ENCODE data around the gene TMEM184C. TPM values are rescaled to one million over a fixed set of nuclear protein-coding genes. Genes with fewer than 3 reads are reported as not detected.

Gene TMEM184C
- total and polyA plus RNA-seq, 2 donors (not counting 1 experiment from before 2014, with no cell fraction given): 4.9 to 27.5 TPM

DNA sequence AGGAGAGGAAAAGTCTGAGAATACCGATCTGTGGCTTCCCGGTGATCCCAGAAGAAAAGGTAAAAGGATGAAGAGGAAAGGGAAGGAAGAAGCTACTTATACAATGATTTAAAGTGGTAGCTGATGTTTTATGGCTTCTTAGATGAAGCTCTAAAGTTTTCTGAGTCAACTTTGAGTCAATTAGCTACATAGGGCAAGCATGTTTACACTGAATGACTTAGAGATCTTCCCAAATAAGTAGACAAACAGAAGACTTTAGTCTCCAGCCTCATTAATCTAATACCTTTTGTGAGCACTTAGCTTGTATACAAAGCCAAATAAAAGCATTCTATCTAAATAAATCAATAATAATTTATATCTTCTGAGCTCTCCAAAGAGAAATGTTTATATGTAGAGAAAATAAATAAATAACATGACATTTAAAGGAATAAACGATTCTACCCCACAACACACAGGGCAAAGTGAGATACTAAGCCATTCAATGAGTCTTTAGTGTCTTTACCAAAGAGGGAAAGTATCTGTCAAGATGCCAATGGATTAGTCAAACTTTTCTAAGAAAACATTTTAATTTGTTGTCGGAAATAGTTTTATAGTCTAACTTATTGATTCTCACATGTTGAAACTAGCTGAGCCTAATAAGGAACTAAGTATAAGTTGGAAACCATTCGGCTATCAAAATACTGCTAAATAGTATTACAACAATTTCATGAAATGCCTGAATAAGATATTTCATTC is 46.0 kb upstream of the TMEM184C start:
- H3K4me2 ChIP-seq (replicated peaks; ENCODE audit: low read depth, low read length, poor library complexity, severe bottlenecking): no peak overlapping the region
- no peaks in the 10 kb centered on the region for H4K20me1 ChIP-seq (ENCODE audit: control insufficient read depth, insufficient read depth, low read length, poor library complexity, severe bottlenecking)
- Mint-ChIP-seq H3K9me3 (ENCODE audit: insufficient read depth) (no peaks in the 10 kb centered on the region), H3K27ac (no peak overlapping the region), H3K4me3 (no peak overlapping the region), H3K27me3 (peaks cover 9% of the 10 kb centered on the region), H3K4me1 (no peaks in the 10 kb centered on the region)
- no peak overlapping the region for H3K9ac ChIP-seq (ENCODE audit: low read length)
- POLR2A ChIA-PET: no interaction called here
- CTCF ChIA-PET: no interaction called here
- no peaks in the 10 kb centered on the region for H3K36me3 ChIP-seq (replicated peaks in 1 of 2; ENCODE audit: control extremely low read depth in 1 of 2, control insufficient read depth in 1 of 2, extremely low read depth in 1 of 2, insufficient read depth in 2 of 2, low read length in 1 of 2)
- TF ChIP-seq EZH2 (IDR thresholded peaks at IDR 0.05; ENCODE audit: borderline replicate concordance, insufficient read depth, low read depth, low read length, poor library complexity, severe bottlenecking) (no peak), CTCF (IDR thresholded peaks at IDR 0.05) (no peak)
- H2AFZ ChIP-seq (ENCODE audit: insufficient read depth, low read depth, low read length, poor library complexity, severe bottlenecking): no peak overlapping the region
- no peaks in the 10 kb centered on the region for H3K4me1 ChIP-seq (ENCODE audit: control insufficient read depth in 2 of 2, insufficient read depth in 2 of 2, low read length in 2 of 2)
- intact Hi-C loops (cut with micrococcal nuclease): no loop called here
- 53% methylated on average over 2 of the region's 5 CpGs for WGBS (ENCODE audit: insufficient coverage)
- DNase-seq (no peak), ATAC-seq (ENCODE audit: low read depth) (no peak)
- peaks cover 0 to 4% (median 0%) of the 10 kb centered on the region in 3 donors for H3K9me3 ChIP-seq (ENCODE audit: control extremely low read depth in 1 of 3, control insufficient read depth in 2 of 3, insufficient read depth in 1 of 3, low read length in 2 of 3)
- H3K79me2 ChIP-seq (ENCODE audit: control insufficient read depth, insufficient read depth, low read length): no peaks in the 10 kb centered on the region
- H3K27me3 ChIP-seq (replicated peaks in 1 of 4; ENCODE audit: control extremely low read depth in 1 of 4, control insufficient read depth in 3 of 4, insufficient read depth in 4 of 4, low read length in 3 of 4): peaks cover 0 to 2% (median 0%) of the 10 kb centered on the region in 4 experiments
- H3K27ac ChIP-seq (ENCODE audit: low read length in 2 of 2): no peak overlapping the region
- no peak overlapping the region for H3K4me3 ChIP-seq (ENCODE audit: control extremely low read depth in 1 of 5, extremely low read depth in 1 of 5, insufficient read depth in 1 of 5, low read depth in 2 of 5, low read length in 4 of 5)

DNA sequence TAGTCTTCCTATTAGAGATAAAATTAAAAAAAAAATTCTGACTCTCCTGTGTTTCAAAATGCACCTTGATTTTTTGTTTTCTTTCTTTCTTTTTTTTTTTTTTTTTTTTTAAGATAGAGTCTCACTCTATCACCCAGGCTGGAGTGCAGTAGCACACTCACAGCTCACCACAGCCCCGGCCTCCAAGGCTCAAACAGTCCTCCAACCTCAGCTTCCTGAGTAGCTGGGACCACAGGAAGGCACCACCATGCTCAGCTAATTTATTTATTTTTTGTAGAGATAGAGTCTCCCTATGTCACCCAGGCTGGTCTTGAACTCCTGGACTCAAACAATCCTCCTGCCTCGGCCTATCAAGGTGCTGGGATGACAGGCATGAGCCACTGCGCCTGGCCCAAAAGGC is 41.1 kb upstream of the TMEM184C start:
- WGBS (ENCODE audit: insufficient coverage): 87% methylated on average over 2 of the region's 3 CpGs
- no peaks in the 10 kb centered on the region for H3K36me3 ChIP-seq (replicated peaks in 1 of 2; ENCODE audit: control extremely low read depth in 1 of 2, control insufficient read depth in 1 of 2, extremely low read depth in 1 of 2, insufficient read depth in 2 of 2, low read length in 1 of 2)
- no peak overlapping the region for H3K4me3 ChIP-seq (ENCODE audit: control extremely low read depth in 1 of 5, extremely low read depth in 1 of 5, insufficient read depth in 1 of 5, low read depth in 2 of 5, low read length in 4 of 5)
- peaks cover 16% of the 10 kb centered on the region for H3K27me3 Mint-ChIP-seq
- H3K9me3 ChIP-seq (ENCODE audit: control extremely low read depth in 1 of 3, control insufficient read depth in 2 of 3, insufficient read depth in 1 of 3, low read length in 2 of 3): peaks cover 0 to 4% (median 0%) of the 10 kb centered on the region in 3 donors
- no peaks in the 10 kb centered on the region for H3K79me2 ChIP-seq (ENCODE audit: control insufficient read depth, insufficient read depth, low read length)
- no peaks in the 10 kb centered on the region for H3K4me1 ChIP-seq (ENCODE audit: control insufficient read depth in 2 of 2, insufficient read depth in 2 of 2, low read length in 2 of 2)
- H3K9ac ChIP-seq (ENCODE audit: low read length): no peak overlapping the region
- H3K27me3 ChIP-seq (replicated peaks in 1 of 4; ENCODE audit: control extremely low read depth in 1 of 4, control insufficient read depth in 3 of 4, insufficient read depth in 4 of 4, low read length in 3 of 4): peaks cover 0 to 2% (median 0%) of the 10 kb centered on the region in 4 experiments
- ChIA-PET POLR2A (no interaction called here), CTCF (no interaction called here)
- intact Hi-C loops (cut with micrococcal nuclease): no loop called here
- no peak overlapping the region for H3K4me2 ChIP-seq (replicated peaks; ENCODE audit: low read depth, low read length, poor library complexity, severe bottlenecking)
- no peak overlapping the region for H3K27ac ChIP-seq (ENCODE audit: low read length in 2 of 2)
- no peak for DNase-seq
- no peaks in the 10 kb centered on the region for H3K9me3 Mint-ChIP-seq (ENCODE audit: insufficient read depth)
- ATAC-seq (ENCODE audit: low read depth): no peak
- H2AFZ ChIP-seq (ENCODE audit: insufficient read depth, low read depth, low read length, poor library complexity, severe bottlenecking): no peak overlapping the region
- H3K4me3 Mint-ChIP-seq: no peak overlapping the region
- no peak overlapping the region for H3K27ac Mint-ChIP-seq
- no peaks in the 10 kb centered on the region for H3K4me1 Mint-ChIP-seq
- no peaks in the 10 kb centered on the region for H4K20me1 ChIP-seq (ENCODE audit: control insufficient read depth, insufficient read depth, low read length, poor library complexity, severe bottlenecking)
- TF ChIP-seq CTCF (IDR thresholded peaks at IDR 0.05) (no peak), EZH2 (IDR thresholded peaks at IDR 0.05; ENCODE audit: borderline replicate concordance, insufficient read depth, low read depth, low read length, poor library complexity, severe bottlenecking) (no peak)

Data from B cell (primary cell).